CD4-positive, alpha-beta memory T cell (primary cell): ENCODE measurements around the gene DIP2C. TPM values are rescaled to one million over a fixed set of nuclear protein-coding genes. Genes with fewer than 3 reads are reported as not detected.

Source experiments
- CTCF ChIA-PET: fragments of 350-600 bp; sonication (Branson Sonifier 250); formaldehyde crosslinking; loops from one replicate; lab custom pipeline; 2021; ENCODE audit warnings: inconsistent platforms; ENCODE audit not compliant: partially characterized antibody; lab: Charles Lee
- POLR2A ChIA-PET: fragments of 350-600 bp; sonication (Branson Sonifier 250); formaldehyde crosslinking; loops from one replicate; lab custom pipeline; 2021; ENCODE audit not compliant: partially characterized antibody; lab: Charles Lee
- DNase-seq, 5 donors: peaks; one replicate each; pipeline versions ENCODE4 v3.0.0 to v3.0.0-alpha.2; 2020 to 2022; ENCODE audit warnings: mixed read lengths in 1 of 5
- H3K27ac ChIP-seq: one replicate; pipeline ENCODE4 v1.7.0; 2013; ENCODE audit warnings: low read depth, low read length
- H3K27me3 ChIP-seq: 2 replicates; pipeline ENCODE4 v1.7.0; 2013; ENCODE audit warnings: mild to moderate bottlenecking, low read length, moderate library complexity; ENCODE audit not compliant: insufficient read depth
- H3K36me3 ChIP-seq: 2 replicates; pipeline ENCODE4 v1.7.0; 2013; ENCODE audit warnings: mild to moderate bottlenecking, low read length, moderate library complexity; ENCODE audit not compliant: insufficient read depth
- H3K4me1 ChIP-seq: 2 replicates; pipeline ENCODE4 v1.7.0; 2013; ENCODE audit warnings: mild to moderate bottlenecking, low read length, moderate library complexity; ENCODE audit not compliant: insufficient read depth
- H3K4me3 ChIP-seq, 2 donors: one replicate each; pipeline ENCODE4 v1.7.0; 2013; ENCODE audit warnings: low read length in 2 of 2, mild to moderate bottlenecking in 1 of 2
- H3K9me3 ChIP-seq, 2 donors: one replicate each; pipeline ENCODE4 v1.7.0; 2013; ENCODE audit warnings: low read length in 2 of 2, control low read depth in 1 of 2; ENCODE audit not compliant: control insufficient read depth in 1 of 2
- H3K27ac Mint-ChIP-seq, 7 donors: one replicate each; pipeline ENCODE4 v1.8.0; 2020 to 2021; ENCODE audit warnings: mixed read lengths in 7 of 7, mild to moderate bottlenecking in 6 of 7, inconsistent platforms in 3 of 7, moderate library complexity in 3 of 7
- H3K27me3 Mint-ChIP-seq, 2 donors: one replicate each; pipeline ENCODE4 v1.8.0; 2020 to 2021; ENCODE audit warnings: mixed read lengths in 2 of 2
- H3K36me3 Mint-ChIP-seq, 2 donors: one replicate each; pipeline ENCODE4 v1.8.0; 2020 to 2021; ENCODE audit warnings: mixed read lengths in 2 of 2, inconsistent platforms in 1 of 2, mild to moderate bottlenecking in 1 of 2
- H3K4me1 Mint-ChIP-seq, 4 donors: one replicate each; pipeline ENCODE4 v1.8.0; 2020 to 2021; ENCODE audit warnings: mixed read lengths in 4 of 4, mild to moderate bottlenecking in 1 of 4
- H3K4me3 Mint-ChIP-seq, 8 donors: one replicate each; pipeline ENCODE4 v1.8.0; 2020 to 2021; ENCODE audit warnings: mixed read lengths in 8 of 8, mild to moderate bottlenecking in 7 of 8, moderate library complexity in 6 of 8, inconsistent platforms in 3 of 8
- H3K9me3 Mint-ChIP-seq, 8 donors: one replicate each; pipeline ENCODE4 v1.8.0; 2020 to 2021; ENCODE audit warnings: mixed read lengths in 8 of 8, mild to moderate bottlenecking in 5 of 8, inconsistent platforms in 3 of 8, moderate library complexity in 1 of 8
- intact Hi-C: fragments of 100-400 bp; cut with micrococcal nuclease; formaldehyde crosslinking; loops from one replicate; pipeline ENCODE4 v1.15.1; 2023
- polyA plus RNA-seq, 2 donors: library from polyadenylated mRNA; unstranded; fragments of 300-500 nt; fragmentation: Illumina TruSeq; gene quantifications; one replicate each; pipeline ENCODE4 v1.2.3, GENCODE V29; 2021
- total RNA-seq, 2 experiments: library from RNA; stranded (reverse); gene quantifications; one replicate each; pipeline ENCODE4 v1.2.3, GENCODE V29; 2021

DIP2C gene
- total and polyA plus RNA-seq, 4 experiments from 2014 or later, result 1.1 to 6.0 (median 3.9) TPM

DNA sequence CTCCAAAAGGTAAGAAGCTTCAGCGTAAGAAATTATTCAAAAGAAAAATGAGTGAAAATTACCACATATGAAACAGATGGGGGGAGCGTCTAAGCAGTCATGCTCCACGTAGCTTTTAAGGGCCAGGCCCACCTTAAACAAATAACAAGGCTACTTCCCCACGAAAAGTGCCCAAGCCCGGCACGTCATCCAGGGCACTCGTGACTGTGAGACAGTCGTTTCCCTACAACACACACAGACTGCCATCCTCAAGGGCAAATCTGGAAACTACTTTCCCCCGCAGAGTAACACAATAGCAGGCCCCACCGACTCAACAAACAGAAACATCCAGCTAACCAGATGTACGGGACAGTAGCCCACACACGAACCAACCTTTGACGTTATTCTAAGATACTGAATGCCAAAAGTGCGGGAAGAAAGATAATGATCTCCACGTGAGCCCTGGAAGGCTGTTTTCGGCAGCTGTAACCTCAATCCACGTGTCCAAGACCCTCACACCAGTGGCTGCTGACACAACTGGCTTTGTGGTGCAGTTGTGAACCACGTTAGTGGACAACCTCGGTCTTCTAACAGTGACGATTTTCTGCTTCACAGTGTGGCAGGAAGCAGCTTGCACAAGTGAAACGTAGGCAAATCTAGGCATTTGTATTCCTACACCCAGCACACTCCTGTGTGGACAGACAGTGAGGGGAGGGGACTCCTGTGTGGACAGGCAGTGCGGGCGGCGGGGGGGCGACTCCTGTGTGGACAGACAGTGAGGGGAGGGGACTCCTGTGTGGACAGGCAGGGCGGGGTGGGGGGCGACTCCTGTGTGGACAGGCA is 302.5 kb downstream of the DIP2C start:
- ChIA-PET POLR2A (no interaction called here), CTCF (no interaction called here)
- Histone ChIP-seq H3K4me1 (peaks cover 5% of the 10 kb centered on the region), H3K36me3 (no peaks in the 10 kb centered on the region), H3K4me3 (no peak overlapping the region), H3K9me3 (no peaks in the 10 kb centered on the region), H3K27ac (no peak overlapping the region), H3K27me3 (no peaks in the 10 kb centered on the region)
- intact Hi-C loops, result no loop called here
- peak overlapping the region in 1 of 7 donors; percentile 51 for H3K27ac Mint-ChIP-seq
- H3K9me3 Mint-ChIP-seq, result peaks cover 0 to 2% (median 0%) of the 10 kb centered on the region in 8 donors
- no peak for DNase-seq
- H3K4me1 Mint-ChIP-seq, result peaks cover 1 to 7% (median 5%) of the 10 kb centered on the region in 4 donors
- no peaks in the 10 kb centered on the region for H3K27me3 Mint-ChIP-seq
- H3K4me3 Mint-ChIP-seq, result no peak overlapping the region
- peaks cover 34 to 44% of the 10 kb centered on the region in 2 donors for H3K36me3 Mint-ChIP-seq

DNA sequence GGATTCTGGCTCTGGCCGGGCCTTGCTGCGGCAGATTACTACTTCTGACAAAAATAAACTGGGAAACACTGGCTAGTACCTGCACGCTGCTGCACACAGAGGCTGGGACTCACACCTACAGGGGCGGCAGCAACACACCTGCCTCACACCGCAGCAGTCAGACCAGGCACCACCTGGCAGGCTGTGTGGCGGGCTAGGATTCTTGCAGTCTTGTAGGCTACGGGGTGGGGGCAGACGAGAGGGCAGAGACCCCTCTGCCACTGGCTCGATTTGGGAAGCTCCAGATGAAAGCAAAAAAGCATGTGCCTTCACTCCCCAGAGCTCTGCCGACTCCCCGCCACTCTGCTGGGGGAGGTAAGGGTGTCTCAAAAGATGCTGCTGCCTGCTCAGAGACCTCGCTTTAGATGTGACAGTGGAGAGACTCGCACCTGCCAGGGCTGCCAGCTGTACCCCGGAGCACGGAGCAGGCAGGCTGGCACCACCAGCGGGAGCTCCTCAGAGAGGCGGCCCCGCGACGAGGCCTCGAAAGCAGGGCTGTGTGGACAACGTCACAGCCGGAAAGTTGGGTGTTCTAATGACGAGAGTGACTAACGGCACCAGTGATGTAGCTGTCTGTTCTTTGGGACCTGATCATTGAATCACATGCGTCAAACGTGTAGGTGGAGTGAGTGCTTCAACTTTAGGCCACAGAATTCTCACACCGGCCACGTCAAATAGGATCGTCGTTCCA is 303.7 kb downstream of the DIP2C start:
- intact Hi-C loops, result no loop called here
- ChIA-PET CTCF (interaction anchor here (0.6 kb wide), 1 partner anchor 19 kb away, joined by 3 read pairs; no protein-coding TSS in a partner anchor), POLR2A (no interaction called here)
- H3K27ac ChIP-seq, result no peak overlapping the region
- H3K4me1 ChIP-seq, result peaks cover 8% of the 10 kb centered on the region
- H3K27ac Mint-ChIP-seq, result no peak overlapping the region
- no peaks in the 10 kb centered on the region for H3K27me3 Mint-ChIP-seq
- no peaks in the 10 kb centered on the region for H3K27me3 ChIP-seq
- H3K36me3 ChIP-seq, result no peaks in the 10 kb centered on the region
- H3K36me3 Mint-ChIP-seq, result peaks cover 40 to 52% of the 10 kb centered on the region in 2 donors
- H3K9me3 Mint-ChIP-seq, result peaks cover 0 to 7% (median 1%) of the 10 kb centered on the region in 8 donors
- no peak overlapping the region for H3K4me3 ChIP-seq
- peaks cover 5 to 16% (median 11%) of the 10 kb centered on the region in 4 donors for H3K4me1 Mint-ChIP-seq
- no peak overlapping the region for H3K4me3 Mint-ChIP-seq
- DNase-seq, result no peak
- no peaks in the 10 kb centered on the region for H3K9me3 ChIP-seq

GRCh38 chr10:384538-385305 is 304.7 kb downstream of the DIP2C start:
- intact Hi-C loops, result loop anchor here (5.0 kb wide), 1 partner anchor 88 kb away; no protein-coding TSS in a partner anchor
- Histone ChIP-seq H3K27ac (no peak overlapping the region), H3K9me3 (no peaks in the 10 kb centered on the region), H3K36me3 (no peaks in the 10 kb centered on the region), H3K4me3 (no peak overlapping the region), H3K4me1 (peaks cover 8% of the 10 kb centered on the region), H3K27me3 (no peaks in the 10 kb centered on the region)
- no peak overlapping the region for H3K4me3 Mint-ChIP-seq
- peaks cover 35 to 55% of the 10 kb centered on the region in 2 donors for H3K36me3 Mint-ChIP-seq
- DNase-seq, result no peak
- H3K9me3 Mint-ChIP-seq, result peaks cover 0 to 7% (median 1%) of the 10 kb centered on the region in 8 donors
- H3K27ac Mint-ChIP-seq, result no peak overlapping the region
- H3K4me1 Mint-ChIP-seq, result peaks cover 5 to 16% (median 11%) of the 10 kb centered on the region in 4 donors
- H3K27me3 Mint-ChIP-seq, result no peaks in the 10 kb centered on the region
- ChIA-PET CTCF (no interaction called here), POLR2A (no interaction called here)

GRCh38 chr10:383519-383918 is 305.9 kb downstream of the DIP2C start:
- intact Hi-C loops, result loop anchor here (5.0 kb wide), 1 partner anchor 89 kb away; no protein-coding TSS in a partner anchor
- Mint-ChIP-seq H3K36me3 (peaks cover 34 to 57% of the 10 kb centered on the region in 2 donors), H3K27ac (peak overlapping the region in 1 of 7 donors; percentile 13), H3K27me3 (no peaks in the 10 kb centered on the region), H3K4me1 (peaks cover 5 to 16% (median 11%) of the 10 kb centered on the region in 4 donors), H3K9me3 (peaks cover 0 to 7% (median 1%) of the 10 kb centered on the region in 8 donors), H3K4me3 (peak overlapping the region in 1 of 8 donors; percentile 23)
- Histone ChIP-seq H3K9me3 (no peaks in the 10 kb centered on the region), H3K4me3 (no peak overlapping the region), H3K36me3 (no peaks in the 10 kb centered on the region), H3K27me3 (no peaks in the 10 kb centered on the region), H3K4me1 (peaks cover 8% of the 10 kb centered on the region), H3K27ac (no peak overlapping the region)
- ChIA-PET CTCF (no interaction called here), POLR2A (no interaction called here)
- DNase-seq, result no peak

GRCh38 chr10:381805-382204 is 307.7 kb downstream of the DIP2C start:
- intact Hi-C loops, result loop anchor here (5.0 kb wide), 1 partner anchor 90 kb away; no protein-coding TSS in a partner anchor
- H3K27ac Mint-ChIP-seq, result peak overlapping the region; percentile 18 to 94 (median 70)
- H3K4me1 Mint-ChIP-seq, result peaks cover 5 to 21% (median 13%) of the 10 kb centered on the region in 4 donors
- Histone ChIP-seq H3K9me3 (no peaks in the 10 kb centered on the region), H3K27ac (no peak overlapping the region), H3K36me3 (no peaks in the 10 kb centered on the region), H3K27me3 (no peaks in the 10 kb centered on the region), H3K4me1 (peaks cover 8% of the 10 kb centered on the region), H3K4me3 (no peak overlapping the region)
- H3K9me3 Mint-ChIP-seq, result peaks cover 0 to 7% (median 1%) of the 10 kb centered on the region in 8 donors
- H3K27me3 Mint-ChIP-seq, result no peaks in the 10 kb centered on the region
- DNase-seq, result peak in 4 of 5 donors; percentile 22 to 39 (median 30)
- ChIA-PET POLR2A (no interaction called here), CTCF (no interaction called here)
- H3K4me3 Mint-ChIP-seq, result peak overlapping the region in 7 of 8 donors; percentile 23 to 60 (median 47)
- H3K36me3 Mint-ChIP-seq, result peaks cover 25 to 57% of the 10 kb centered on the region in 2 donors

DNA sequence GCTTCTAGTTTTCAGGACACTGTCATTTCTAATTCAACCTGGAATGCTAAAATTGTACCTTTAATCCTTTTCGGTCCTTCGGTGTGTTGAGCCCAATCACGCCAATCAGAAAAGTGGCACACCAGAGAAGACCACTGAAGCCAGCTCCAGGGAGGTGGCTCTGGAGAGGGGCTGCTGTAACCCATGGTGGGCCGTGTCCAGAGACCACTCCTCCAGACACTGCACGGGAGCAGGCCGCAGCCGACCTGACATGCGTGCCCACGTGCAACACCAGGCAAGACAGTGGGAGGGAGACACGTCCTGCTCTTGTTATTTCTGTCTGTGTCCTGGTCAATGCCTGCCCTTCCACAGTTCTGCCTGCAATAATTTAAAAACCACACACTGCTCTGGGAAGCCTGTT is 308.1 kb downstream of the DIP2C start:
- H3K9me3 Mint-ChIP-seq, result peaks cover 0 to 7% (median 1%) of the 10 kb centered on the region in 8 donors
- CTCF ChIA-PET, result no interaction called here
- Histone ChIP-seq H3K36me3 (no peaks in the 10 kb centered on the region), H3K9me3 (no peaks in the 10 kb centered on the region), H3K27ac (no peak overlapping the region), H3K4me1 (peaks cover 8% of the 10 kb centered on the region), H3K27me3 (no peaks in the 10 kb centered on the region), H3K4me3 (no peak overlapping the region)
- intact Hi-C loops, result loop anchor here (5.0 kb wide), 1 partner anchor 91 kb away; no protein-coding TSS in a partner anchor
- DNase-seq, result no peak
- H3K27ac Mint-ChIP-seq, result peak overlapping the region in 6 of 7 donors; percentile 19 to 94 (median 76)
- H3K27me3 Mint-ChIP-seq, result no peaks in the 10 kb centered on the region
- peaks cover 5 to 21% (median 13%) of the 10 kb centered on the region in 4 donors for H3K4me1 Mint-ChIP-seq
- peaks cover 22 to 56% of the 10 kb centered on the region in 2 donors for H3K36me3 Mint-ChIP-seq
- H3K4me3 Mint-ChIP-seq, result peak overlapping the region in 5 of 8 donors; percentile 18 to 60 (median 47)
- POLR2A ChIA-PET, result no interaction called here
